OCI-LY1 (cell line): ENCODE results near the gene ASIC3.

ENCODE experiments used
- EZH2 ChIP-seq: fragments of 200-600 bp; sonication (generic), shearing (Covaris generic); IDR thresholded peaks from 2 replicates; pipeline ENCODE4 v1.8.0; 2017; ENCODE audit warnings: borderline replicate concordance, mixed run types, mild to moderate bottlenecking, antibody characterized with exemption, low read length, moderate library complexity, mixed read lengths
- TF ChIP-seq, protein P1 (sequence below): fragments of 200-600 bp; sonication (generic), shearing (Covaris generic); IDR thresholded peaks from 2 replicates; pipeline ENCODE4 v1.5.1; 2017; ENCODE audit warnings: mild to moderate bottlenecking, antibody characterized with exemption, low read length, moderate library complexity, mixed read lengths

DNA sequence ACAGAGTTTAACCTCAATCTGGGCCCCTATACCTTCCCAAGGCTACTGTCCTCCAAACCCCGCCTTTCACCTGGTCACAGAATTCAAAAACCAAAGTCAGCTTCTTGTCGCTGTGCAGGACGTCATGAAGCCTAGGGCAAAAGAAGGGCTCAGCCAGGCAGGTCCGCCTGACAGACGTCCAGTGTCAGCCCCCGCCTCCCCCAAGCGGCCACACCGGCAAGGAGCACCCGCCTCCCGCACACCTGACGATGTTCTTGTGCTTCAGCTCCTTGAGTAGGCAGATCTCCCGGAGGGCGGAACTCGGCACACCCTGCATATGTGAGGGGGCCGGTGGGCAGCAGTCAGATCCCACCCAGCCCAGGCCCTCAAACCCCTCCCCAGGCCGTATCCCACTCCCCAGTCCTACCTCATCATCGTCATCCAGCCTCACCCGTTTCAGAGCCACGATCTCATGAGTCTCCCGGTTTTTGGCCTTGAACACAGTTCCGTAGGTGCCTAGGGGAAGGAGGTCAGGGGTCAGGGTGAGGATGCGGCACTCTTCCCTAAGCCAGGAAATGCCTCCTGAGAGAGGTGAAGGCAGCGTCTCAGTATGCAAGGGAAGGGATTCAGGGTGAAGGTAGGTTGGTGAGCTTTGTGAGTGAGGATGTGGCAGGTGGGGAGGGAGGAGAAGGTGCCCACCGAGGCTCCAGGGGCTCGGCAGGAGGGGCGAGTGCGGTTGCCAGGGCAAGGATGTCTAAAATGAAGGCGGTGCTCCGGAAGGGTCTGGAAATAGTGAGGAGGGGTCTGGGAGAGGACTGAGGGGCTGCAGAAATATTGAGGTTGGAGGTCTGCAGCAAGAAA, 8.6 kb downstream of the ASIC3 start:
- TF ChIP-seq, protein P1, sequence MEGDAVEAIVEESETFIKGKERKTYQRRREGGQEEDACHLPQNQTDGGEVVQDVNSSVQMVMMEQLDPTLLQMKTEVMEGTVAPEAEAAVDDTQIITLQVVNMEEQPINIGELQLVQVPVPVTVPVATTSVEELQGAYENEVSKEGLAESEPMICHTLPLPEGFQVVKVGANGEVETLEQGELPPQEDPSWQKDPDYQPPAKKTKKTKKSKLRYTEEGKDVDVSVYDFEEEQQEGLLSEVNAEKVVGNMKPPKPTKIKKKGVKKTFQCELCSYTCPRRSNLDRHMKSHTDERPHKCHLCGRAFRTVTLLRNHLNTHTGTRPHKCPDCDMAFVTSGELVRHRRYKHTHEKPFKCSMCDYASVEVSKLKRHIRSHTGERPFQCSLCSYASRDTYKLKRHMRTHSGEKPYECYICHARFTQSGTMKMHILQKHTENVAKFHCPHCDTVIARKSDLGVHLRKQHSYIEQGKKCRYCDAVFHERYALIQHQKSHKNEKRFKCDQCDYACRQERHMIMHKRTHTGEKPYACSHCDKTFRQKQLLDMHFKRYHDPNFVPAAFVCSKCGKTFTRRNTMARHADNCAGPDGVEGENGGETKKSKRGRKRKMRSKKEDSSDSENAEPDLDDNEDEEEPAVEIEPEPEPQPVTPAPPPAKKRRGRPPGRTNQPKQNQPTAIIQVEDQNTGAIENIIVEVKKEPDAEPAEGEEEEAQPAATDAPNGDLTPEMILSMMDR = no peak; the same call in 1 of the 2 replicates
- no peak for TF ChIP-seq EZH2
